CD4-positive, alpha-beta T cell treated with Interferon alpha-2 for 1 hour (primary cell): Measurements from ENCODE around the gene SELENOO.
"Not testable (repeated sequence)": the region's sequence is repeated elsewhere in the genome, so short reads cannot be mapped to it uniquely, and the experiment has no call there.

Experiments used
- DNase-seq, 2 donors: peaks; one replicate each; pipeline ENCODE4 v3.0.0-alpha.2; 2020 to 2022

SELENOO gene

GRCh38 chr22:50201191-50202129, 649 bp downstream of the SELENOO start:
- no peak for DNase-seq

GRCh38 chr22:50202130-50202666, 1.4 kb downstream of the SELENOO start:
- no peak for DNase-seq

GRCh38 chr22:50203288-50203687, 2.5 kb downstream of the SELENOO start:
- no peak for DNase-seq

- no peak for DNase-seq
Measured at GRCh38 chr22:50204571-50204970, 3.8 kb downstream of the SELENOO start.

DNA sequence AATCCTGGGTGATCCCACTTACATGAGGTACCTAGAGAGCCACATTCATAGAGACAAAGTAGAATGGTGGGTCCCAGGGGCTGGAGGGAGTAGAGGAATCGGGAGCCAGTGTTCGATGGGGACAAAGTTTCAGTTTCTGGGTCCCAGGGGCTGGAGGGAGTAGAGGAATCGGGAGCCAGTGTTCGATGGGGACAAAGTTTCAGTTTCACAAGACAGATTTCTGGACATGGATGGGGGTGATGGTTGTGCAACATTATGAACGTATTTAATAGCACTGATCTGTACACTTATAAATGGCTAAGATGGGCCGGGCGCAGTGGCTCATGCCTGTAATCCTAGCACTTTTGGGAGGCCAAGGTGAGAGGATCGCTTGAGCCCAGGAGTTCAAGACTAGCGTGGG, 4.2 kb downstream of the SELENOO start:
- DNase-seq = not testable (repeated sequence)

DNA sequence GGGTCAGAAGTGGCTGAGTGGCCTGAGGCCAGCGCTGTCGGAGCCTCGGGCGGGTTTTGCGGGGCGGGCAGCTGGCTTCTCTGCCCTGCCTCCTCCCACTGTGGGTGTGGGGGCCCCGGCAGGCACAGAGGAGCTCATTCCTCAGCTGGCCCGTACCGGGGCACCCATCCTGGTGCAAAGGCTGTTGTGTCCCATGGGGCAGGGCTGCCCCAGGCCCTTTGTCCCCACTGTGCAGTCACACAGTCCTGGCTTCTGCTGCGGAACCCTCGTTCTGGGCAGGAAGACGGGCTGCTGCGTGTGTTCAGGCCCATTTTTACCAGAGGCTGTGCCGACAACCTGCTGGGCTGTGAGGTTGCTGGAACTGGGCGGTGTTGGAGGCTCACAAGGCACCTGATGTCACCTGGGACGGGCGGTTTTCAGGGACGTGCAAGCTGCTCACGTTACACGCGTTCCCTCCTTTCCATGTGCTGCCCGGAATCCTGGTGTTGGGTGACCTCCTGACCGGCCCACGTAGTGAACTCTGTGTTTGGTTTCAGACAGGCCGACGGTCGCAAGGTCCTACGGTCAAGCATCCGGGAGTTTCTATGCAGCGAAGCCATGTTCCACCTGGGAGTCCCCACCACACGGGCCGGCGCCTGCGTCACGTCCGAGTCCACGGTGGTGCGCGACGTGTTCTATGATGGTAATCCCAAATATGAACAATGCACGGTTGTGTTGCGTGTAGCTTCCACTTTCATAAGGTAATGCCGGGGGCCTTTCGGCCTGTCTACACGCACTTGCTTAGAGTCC, 5.2 kb downstream of the SELENOO start:
- DNase-seq = no peak

- DNase-seq = no peak
Measured at GRCh38 chr22:50206599-50206998, 5.8 kb downstream of the SELENOO start.

- DNase-seq = no peak
Measured at GRCh38 chr22:50207383-50208140, 6.8 kb downstream of the SELENOO start.

GRCh38 chr22:50208430-50208938, 7.7 kb downstream of the SELENOO start:
- no peak for DNase-seq

GRCh38 chr22:50208939-50209892, 8.4 kb downstream of the SELENOO start:
- no peak for DNase-seq

- DNase-seq = peak; percentile 68 to 78
Measured at GRCh38 chr22:50209893-50210292, 9.1 kb downstream of the SELENOO start.

DNA sequence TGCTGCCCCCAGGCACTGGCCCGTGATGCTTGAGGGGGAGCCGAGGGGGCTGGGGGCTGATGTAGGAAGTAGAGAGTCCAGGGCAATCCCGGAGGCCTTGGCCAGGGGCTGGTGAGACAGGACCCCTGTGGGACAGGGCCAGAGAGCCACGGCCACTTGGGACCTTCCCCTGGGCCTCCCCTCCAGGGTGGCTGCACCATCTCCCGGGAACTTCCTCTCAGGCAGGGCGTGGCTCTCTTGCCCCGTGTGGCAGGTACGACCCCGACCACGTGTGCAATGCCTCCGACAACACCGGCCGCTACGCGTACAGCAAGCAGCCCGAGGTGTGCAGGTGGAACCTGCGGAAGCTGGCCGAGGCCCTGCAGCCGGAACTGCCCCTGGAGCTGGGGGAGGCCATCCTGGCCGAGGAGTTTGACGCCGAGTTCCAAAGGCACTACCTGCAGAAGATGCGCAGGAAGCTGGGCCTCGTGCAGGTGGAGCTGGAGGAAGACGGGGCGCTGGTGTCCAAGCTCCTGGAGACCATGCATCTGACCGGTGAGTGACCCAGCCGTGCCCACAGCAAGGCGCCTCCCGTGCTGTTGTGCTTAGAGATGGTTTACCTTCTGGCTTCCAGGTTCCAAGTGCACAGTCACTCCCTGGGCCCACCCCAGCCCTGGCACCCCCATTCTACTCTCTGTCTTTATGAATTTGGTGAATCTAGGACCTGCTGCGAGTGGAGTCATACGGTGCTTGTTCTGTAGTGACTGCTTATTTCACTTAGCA, 9.7 kb downstream of the SELENOO start:
- DNase-seq = no peak

- no peak for DNase-seq
Measured at GRCh38 chr22:50211147-50211546, 10.3 kb downstream of the SELENOO start.

GRCh38 chr22:50213263-50213662, 12.5 kb downstream of the SELENOO start:
- DNase-seq = no peak

DNA sequence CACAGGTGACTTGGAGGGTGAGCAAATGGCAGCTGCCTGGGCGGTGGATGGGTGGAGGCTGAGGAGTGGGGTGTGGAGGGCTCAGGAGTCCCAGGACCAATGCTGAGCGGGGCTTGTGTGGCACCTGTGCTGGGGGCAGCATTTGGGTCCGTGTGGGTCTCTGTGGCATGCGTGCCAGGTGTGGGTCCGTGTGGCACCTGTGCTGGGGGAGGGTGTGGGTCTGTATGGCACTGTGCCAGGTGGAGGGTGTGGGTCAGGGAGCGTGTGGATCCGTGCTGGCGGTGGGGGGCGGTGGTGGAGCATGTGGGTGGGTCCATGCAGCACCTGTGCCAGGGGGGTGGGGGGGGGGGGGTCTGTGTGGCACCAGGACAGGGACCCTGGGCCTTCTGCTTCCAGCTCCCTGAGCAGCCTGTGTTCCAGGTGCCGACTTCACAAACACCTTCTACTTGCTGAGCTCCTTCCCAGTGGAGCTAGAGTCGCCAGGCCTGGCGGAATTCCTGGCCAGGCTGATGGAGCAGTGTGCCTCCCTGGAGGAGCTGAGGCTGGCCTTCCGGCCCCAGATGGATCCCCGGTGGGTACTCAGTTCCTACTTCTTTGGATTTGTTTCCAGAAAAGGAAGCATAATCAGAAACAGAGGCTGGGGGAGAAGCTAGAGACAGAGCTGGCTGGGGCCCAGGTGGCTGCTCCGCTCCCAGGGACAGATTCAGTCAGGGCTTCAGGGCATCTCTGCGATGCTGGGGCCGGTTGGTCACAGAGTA, 14.7 kb downstream of the SELENOO start:
- no peak for DNase-seq

DNA sequence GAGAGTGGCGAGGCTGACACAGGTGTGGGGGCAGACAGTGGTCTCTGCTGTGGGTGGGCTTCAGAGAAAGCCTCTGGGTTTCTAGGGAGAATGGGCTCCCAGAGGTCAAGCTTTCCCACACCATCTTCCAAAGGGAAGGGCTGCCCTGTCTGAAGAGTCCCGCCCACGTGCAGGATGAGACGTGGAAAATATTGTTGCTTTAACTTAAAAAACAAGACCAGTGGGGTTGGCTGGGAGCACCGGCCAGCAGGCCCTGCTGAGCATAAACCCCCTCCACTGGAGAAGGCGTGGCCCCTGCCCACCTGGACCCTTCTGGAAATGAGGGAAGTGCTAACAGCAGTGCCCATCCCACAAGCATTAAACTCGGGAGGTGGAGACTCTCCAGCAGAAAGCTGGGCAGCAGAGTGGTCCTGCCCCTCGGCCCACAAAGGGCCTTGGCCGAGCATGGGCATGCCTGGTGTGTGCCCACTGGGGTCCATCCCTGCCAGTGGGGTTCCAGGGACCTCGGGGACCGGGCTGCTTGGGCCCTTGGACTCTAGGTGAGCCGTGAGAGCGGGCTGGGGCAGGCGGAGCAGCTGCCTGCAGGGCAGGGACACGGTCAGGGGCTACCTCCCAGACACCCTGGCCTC, 15.4 kb downstream of the SELENOO start:
- DNase-seq = no peak

DNA sequence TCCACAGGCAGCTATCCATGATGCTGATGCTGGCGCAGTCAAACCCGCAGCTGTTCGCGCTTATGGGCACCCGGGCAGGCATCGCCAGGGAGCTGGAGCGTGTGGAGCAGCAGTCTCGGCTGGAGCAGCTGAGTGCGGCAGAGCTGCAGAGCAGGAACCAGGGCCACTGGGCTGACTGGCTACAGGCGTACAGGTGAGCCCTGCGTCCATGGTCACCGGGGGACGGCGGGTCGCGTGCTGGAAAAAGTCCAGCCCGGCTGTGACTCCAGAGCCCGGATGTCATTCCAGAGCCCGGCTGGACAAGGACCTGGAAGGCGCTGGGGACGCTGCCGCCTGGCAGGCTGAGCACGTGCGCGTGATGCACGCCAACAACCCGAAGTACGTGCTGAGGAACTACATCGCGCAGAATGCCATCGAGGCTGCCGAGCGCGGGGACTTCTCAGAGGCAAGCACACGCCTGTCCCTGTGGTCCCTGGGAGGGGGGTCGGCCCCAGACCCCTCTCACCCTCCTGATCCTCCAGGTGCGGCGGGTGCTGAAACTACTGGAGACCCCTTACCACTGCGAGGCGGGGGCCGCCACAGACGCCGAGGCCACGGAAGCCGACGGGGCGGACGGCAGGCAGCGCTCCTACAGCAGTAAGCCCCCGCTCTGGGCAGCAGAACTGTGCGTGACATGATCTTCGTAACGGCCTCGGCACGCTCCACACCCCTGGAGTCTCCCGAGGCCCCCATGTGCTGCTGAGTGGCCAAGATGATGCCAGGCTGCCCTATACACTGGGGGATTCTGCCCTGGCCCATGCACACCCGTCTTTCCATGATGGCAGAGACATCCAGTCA, 16.1 kb downstream of the SELENOO start:
- DNase-seq = no peak

GRCh38 chr22:50217543-50218152, 16.8 kb downstream of the SELENOO start:
- DNase-seq = no peak
